Activated CD4-positive, CD25-positive, alpha-beta regulatory T cell (primary cell): Measurements from ENCODE around the gene CEP192.
A peak's percentile ranks its signal among the peaks of the same experiment; 100 is the strongest.

Experiments
- DNase-seq, 4 experiments: peaks; one replicate each; lab custom pipeline; 2025; lab: John Stamatoyannopoulos, UW

The CEP192 gene

GRCh38 chr18:13145636-13146190 lies 154.6 kb downstream of the CEP192 start:
- DNase-seq, result no peak

- DNase-seq, result no peak
Measured at GRCh38 chr18:13147130-13147529, 156.0 kb downstream of the CEP192 start.

DNA sequence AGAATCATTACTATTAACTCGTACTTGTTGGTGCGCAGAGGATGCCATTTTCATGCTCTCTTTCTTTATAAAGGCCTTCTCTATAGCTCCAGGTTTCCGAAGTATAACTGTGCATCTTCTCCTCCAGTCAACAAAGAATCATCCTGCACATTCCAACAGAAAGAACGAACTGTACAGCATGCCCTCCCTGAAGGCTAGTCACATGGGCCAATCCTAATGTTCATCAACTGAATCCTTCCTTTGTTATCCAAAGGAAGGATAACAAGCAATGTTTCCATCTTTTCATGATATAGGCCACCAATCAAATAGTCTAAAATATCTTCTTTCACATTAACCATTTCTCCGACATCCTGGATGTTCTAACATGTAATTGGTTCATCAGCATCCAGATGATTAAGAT lies 160.5 kb downstream of the CEP192 start:
- no peak for DNase-seq

- no peak for DNase-seq
Measured at GRCh38 chr18:13158428-13158827, 167.3 kb downstream of the CEP192 start.

- DNase-seq, result peak in 1 of 4 experiments; percentile 11
Measured at GRCh38 chr18:13159579-13159978, 168.4 kb downstream of the CEP192 start.

- DNase-seq, result no peak
Measured at GRCh38 chr18:13161276-13161899, 170.2 kb downstream of the CEP192 start.

GRCh38 chr18:13163167-13163927 lies 172.2 kb downstream of the CEP192 start:
- DNase-seq, result no peak

DNA sequence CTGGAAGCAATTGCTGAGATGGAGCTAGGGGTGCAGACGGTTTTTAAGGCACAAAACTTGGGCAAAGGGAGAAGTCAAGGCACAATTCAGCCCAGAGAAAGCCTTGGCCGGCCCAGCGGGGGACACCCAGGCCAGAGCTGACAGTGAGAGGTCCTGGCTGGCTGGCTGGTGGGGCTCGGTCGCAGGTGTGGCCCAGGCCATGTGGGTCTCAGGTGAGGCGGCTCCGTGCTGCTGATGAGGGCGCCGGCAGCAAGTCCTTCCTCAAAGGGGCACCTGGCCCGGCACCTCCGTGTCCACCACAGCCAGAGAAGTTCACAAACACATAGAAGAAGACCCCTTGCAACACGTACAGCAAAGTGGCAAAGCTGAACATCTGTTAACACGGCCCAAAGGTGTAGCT lies 173.2 kb downstream of the CEP192 start:
- no peak for DNase-seq

- no peak for DNase-seq
Measured at GRCh38 chr18:13165636-13166423, 174.7 kb downstream of the CEP192 start.

GRCh38 chr18:13173578-13174145 lies 182.5 kb downstream of the CEP192 start:
- no peak for DNase-seq
